OCI-LY1 (cell line): ENCODE results near the gene CRYL1.

Experiments
- EZH2 ChIP-seq: fragments of 200-600 bp; sonication (generic), shearing (Covaris generic); IDR thresholded peaks from 2 replicates; pipeline ENCODE4 v1.8.0; 2017; ENCODE audit warnings: borderline replicate concordance, mixed run types, mild to moderate bottlenecking, antibody characterized with exemption, low read length, moderate library complexity, mixed read lengths
- TF ChIP-seq, protein P1 (sequence below): fragments of 200-600 bp; sonication (generic), shearing (Covaris generic); IDR thresholded peaks from 2 replicates; pipeline ENCODE4 v1.5.1; 2017; ENCODE audit warnings: mild to moderate bottlenecking, antibody characterized with exemption, low read length, moderate library complexity, mixed read lengths

DNA sequence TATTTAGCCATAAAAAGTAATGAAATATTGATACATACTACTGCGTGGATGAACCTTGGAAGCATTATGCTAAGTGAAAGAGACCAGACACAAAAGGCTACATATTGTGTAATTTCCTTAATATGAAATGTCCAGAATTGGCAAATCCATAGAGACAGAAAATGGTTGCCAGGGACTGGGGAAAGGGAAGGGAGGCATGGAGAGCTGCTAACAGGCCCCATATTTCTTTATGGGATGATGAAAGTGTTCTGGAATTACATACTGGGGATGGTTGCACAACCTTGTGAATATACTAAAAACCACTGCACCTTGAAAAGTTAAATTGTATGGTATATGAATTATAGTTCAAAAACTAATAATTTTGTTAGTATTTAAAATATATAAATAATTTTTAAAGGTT, 44.9 kb upstream of the CRYL1 start:
- TF ChIP-seq, protein P1, sequence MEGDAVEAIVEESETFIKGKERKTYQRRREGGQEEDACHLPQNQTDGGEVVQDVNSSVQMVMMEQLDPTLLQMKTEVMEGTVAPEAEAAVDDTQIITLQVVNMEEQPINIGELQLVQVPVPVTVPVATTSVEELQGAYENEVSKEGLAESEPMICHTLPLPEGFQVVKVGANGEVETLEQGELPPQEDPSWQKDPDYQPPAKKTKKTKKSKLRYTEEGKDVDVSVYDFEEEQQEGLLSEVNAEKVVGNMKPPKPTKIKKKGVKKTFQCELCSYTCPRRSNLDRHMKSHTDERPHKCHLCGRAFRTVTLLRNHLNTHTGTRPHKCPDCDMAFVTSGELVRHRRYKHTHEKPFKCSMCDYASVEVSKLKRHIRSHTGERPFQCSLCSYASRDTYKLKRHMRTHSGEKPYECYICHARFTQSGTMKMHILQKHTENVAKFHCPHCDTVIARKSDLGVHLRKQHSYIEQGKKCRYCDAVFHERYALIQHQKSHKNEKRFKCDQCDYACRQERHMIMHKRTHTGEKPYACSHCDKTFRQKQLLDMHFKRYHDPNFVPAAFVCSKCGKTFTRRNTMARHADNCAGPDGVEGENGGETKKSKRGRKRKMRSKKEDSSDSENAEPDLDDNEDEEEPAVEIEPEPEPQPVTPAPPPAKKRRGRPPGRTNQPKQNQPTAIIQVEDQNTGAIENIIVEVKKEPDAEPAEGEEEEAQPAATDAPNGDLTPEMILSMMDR = no peak
- no peak for TF ChIP-seq EZH2
